Measurements from ENCODE around the gene RNASE13.

The RNASE13 gene

GRCh38 chr14:21059842-21060613 is 25.4 kb upstream of the RNASE13 start:
- no peak overlapping the region for H3K4me3 ChIP-seq (ENCODE audit: low read depth, low read length)
- no peaks in the 10 kb centered on the region for H3K36me3 ChIP-seq
- no peaks in the 10 kb centered on the region for H3K27me3 ChIP-seq
- no peak for DNase-seq
- no peaks in the 10 kb centered on the region for H3K4me1 ChIP-seq
- TF ChIP-seq CTCF (IDR thresholded peaks at IDR 0.05; ENCODE audit: low read depth, low read length), result no peak
- no peaks in the 10 kb centered on the region for H3K9me3 ChIP-seq

DNA sequence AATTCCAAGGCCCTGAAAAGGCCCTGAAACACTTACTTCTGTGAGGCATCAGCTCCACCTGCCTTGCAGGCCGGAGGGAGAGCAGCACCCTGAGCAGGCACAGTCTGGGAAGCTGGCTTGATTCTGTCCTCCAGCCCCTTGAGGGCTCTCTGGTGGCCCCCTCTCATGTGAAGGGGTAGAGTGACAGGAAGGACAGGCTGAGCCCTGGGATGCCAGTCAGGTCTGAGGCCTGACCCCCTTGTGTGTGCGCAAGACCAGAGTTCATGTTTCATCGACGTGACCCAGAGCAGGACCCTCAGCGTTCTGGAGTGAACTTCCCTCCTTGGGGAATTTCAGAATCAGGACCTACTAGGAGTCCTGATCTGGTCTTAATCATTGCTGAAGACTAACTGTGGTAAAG is 24.3 kb upstream of the RNASE13 start:
- no peak for DNase-seq
- H3K36me3 ChIP-seq, result no peaks in the 10 kb centered on the region
- H3K27me3 ChIP-seq, result no peaks in the 10 kb centered on the region
- no peaks in the 10 kb centered on the region for H3K9me3 ChIP-seq
- no peak for TF ChIP-seq CTCF (IDR thresholded peaks at IDR 0.05; ENCODE audit: low read depth, low read length)
- H3K4me3 ChIP-seq (ENCODE audit: low read depth, low read length), result no peak overlapping the region
- no peaks in the 10 kb centered on the region; the same call in 1 of the 2 replicates for H3K4me1 ChIP-seq

- no peak within 1 kb of the TSS for H3K4me3 ChIP-seq (ENCODE audit: low read depth, low read length)
- H3K4me1 ChIP-seq, result no peaks in the 10 kb centered on the region; the same call in 1 of the 2 replicates
- H3K27me3 ChIP-seq, result no peaks in the 10 kb centered on the region
- H3K9me3 ChIP-seq, result no peaks in the 10 kb centered on the region
- TF ChIP-seq CTCF (IDR thresholded peaks at IDR 0.05; ENCODE audit: low read depth, low read length), result no peak
- DNase-seq, result no peak
- H3K36me3 ChIP-seq, result no peaks in the 10 kb centered on the region
These were observed 23.4 kb upstream of the RNASE13 start, which contains the start of gene RNASE8 for GRCh38 chr14:21057803-21058675. TSS of gene RNASE8 (plus strand) at chr14:21057822. CDS start at chr14:21057893, 71 bp downstream.

DNA sequence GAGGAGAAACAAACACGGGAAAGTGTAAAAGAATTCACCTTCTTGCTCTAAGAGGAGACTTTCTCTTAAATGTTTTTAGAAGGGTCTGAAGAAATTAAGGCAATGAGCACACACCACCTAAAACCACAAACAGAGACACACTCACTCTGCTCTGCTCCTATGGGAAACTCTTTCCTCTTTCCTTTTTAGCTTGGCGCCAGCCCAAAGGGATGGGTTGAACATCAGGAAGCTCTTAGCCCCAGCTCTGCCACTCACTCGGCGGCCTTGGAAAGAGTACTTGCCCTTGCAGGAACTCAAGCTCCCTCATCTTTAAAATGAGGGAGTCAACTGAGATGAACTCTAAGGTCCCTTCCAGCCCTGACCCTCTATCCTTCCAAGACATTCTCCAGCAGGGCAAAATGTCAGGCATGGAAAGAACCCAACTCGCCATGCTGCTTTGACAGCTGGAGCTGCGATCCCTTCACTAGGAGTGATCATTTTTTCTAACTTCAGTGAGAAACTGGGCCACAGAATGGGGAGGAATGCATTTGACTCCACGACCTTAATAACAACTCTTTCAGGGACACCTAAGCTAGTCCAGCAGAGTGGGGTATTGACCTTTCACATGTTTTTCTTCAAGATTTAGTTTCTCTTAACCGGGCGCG is 22.0 kb upstream of the RNASE13 start:
- TF ChIP-seq CTCF (IDR thresholded peaks at IDR 0.05; ENCODE audit: low read depth, low read length), result no peak
- H3K4me1 ChIP-seq, result no peaks in the 10 kb centered on the region; the same call in 1 of the 2 replicates
- no peak overlapping the region for H3K4me3 ChIP-seq (ENCODE audit: low read depth, low read length)
- DNase-seq, result no peak
- H3K9me3 ChIP-seq, result no peaks in the 10 kb centered on the region
- no peaks in the 10 kb centered on the region for H3K36me3 ChIP-seq
- no peaks in the 10 kb centered on the region for H3K27me3 ChIP-seq

- H3K9me3 ChIP-seq, result no peaks in the 10 kb centered on the region
- no peaks in the 10 kb centered on the region for H3K27me3 ChIP-seq
- H3K4me3 ChIP-seq (ENCODE audit: low read depth, low read length), result no peak overlapping the region
- DNase-seq, result no peak
- no peaks in the 10 kb centered on the region; the same call in 1 of the 2 replicates for H3K4me1 ChIP-seq
- no peak for TF ChIP-seq CTCF (IDR thresholded peaks at IDR 0.05; ENCODE audit: low read depth, low read length)
- no peaks in the 10 kb centered on the region for H3K36me3 ChIP-seq
These were observed 21.0 kb upstream of the RNASE13 start for GRCh38 chr14:21055432-21056117.
